Measurements from ENCODE around the gene ME2.
"Not testable (repeated sequence)": the region's sequence is repeated elsewhere in the genome, so short reads cannot be mapped to it uniquely, and the experiment has no call there.

ME2 gene

DNA sequence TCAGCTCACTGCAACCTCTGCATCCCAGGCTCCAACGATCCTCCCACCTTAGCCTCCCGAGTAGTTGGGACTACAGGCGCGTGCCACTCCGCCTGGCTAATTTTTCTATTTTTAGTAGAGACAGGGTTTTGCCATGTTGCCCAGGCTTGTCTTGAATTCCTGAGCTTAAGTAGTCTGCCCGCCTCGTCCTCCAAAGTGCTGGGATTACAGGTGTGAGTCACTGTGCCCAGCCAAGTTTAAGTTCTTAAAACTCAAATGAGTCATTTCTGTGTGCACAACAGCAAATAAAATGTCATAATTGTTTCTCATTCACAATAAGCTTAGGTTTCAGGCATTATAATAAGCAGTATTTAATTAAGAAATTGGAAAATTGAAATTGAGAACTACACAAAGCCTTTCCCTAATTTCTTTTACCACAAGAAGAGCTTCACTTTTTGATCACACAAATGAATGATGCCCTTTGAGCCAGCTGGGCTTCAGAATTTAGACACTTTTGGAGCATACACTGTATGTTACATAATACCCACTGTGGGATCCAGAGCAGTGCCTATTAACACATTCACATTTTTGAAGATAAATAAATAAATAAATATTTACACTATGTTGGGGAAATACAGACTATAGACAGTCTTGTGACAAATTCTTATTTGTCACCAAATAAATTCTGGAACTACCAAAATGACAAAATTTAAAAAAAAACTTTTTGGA, 8.6 kb upstream of the ME2 start:
- POLR2A ChIA-PET (ENCODE audit: low non-redundant PET) = interaction anchor here (0.5 kb wide), 1 partner anchor 327 kb away, joined by 3 read pairs; the partner anchor contains the start of gene MEX3C
- CTCF ChIA-PET = interaction anchor here (0.6 to 1.1 kb wide), 3 partner anchors 52 to 1978 kb away, joined by 3 to 7 read pairs (median 4); no protein-coding TSS in a partner anchor
- DNase-seq (ENCODE audit: low spot score) = peak; percentile 52
- TF ChIP-seq, protein P1, sequence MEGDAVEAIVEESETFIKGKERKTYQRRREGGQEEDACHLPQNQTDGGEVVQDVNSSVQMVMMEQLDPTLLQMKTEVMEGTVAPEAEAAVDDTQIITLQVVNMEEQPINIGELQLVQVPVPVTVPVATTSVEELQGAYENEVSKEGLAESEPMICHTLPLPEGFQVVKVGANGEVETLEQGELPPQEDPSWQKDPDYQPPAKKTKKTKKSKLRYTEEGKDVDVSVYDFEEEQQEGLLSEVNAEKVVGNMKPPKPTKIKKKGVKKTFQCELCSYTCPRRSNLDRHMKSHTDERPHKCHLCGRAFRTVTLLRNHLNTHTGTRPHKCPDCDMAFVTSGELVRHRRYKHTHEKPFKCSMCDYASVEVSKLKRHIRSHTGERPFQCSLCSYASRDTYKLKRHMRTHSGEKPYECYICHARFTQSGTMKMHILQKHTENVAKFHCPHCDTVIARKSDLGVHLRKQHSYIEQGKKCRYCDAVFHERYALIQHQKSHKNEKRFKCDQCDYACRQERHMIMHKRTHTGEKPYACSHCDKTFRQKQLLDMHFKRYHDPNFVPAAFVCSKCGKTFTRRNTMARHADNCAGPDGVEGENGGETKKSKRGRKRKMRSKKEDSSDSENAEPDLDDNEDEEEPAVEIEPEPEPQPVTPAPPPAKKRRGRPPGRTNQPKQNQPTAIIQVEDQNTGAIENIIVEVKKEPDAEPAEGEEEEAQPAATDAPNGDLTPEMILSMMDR (conservative IDR thresholded peaks at IDR 0.05; ENCODE audit: low read depth) = no peak
- H3K27ac ChIP-seq = peak overlapping the region; percentile 83

GRCh38 chr18:50871846-50872245, 7.1 kb upstream of the ME2 start:
- DNase-seq (ENCODE audit: low spot score) = no peak
- ChIA-PET CTCF (no interaction called here), POLR2A (ENCODE audit: low non-redundant PET) (no interaction called here)
- H3K27ac ChIP-seq = peak overlapping the region; percentile 76
- TF ChIP-seq, protein P1 (conservative IDR thresholded peaks at IDR 0.05; ENCODE audit: low read depth) = no peak

DNA sequence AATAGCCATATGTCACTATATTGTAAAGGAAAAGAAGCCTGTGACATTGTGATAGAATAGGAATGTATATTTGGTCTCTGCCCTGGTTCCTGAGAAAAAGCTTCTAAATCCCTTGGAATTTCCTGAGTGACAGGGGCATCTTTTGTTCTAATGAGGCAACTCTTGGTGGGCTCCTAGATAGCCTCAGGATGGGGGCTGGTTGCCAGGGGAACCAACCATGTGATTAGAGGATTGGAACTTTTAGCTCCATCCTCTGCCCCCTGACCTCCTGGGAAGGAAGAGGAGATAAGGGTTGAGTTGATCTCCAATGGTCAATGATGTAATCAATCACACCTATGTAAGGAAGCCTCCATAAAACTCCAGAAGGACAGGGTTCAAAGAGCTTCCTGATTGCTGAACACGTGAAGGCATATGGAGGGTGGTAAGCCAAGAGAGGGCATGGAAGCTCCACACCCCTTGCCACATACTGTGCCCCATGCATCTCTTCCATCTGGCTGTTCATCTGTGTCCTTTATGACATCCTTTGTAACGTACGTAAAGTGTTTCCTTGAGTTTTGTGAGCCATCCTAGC, 2.9 kb upstream of the ME2 start:
- CTCF ChIA-PET = no interaction called here
- DNase-seq (ENCODE audit: low spot score) = no peak
- no peak overlapping the region for H3K27ac ChIP-seq
- POLR2A ChIA-PET (ENCODE audit: low non-redundant PET) = no interaction called here
- TF ChIP-seq, protein P1 (conservative IDR thresholded peaks at IDR 0.05; ENCODE audit: low read depth) = no peak

DNA sequence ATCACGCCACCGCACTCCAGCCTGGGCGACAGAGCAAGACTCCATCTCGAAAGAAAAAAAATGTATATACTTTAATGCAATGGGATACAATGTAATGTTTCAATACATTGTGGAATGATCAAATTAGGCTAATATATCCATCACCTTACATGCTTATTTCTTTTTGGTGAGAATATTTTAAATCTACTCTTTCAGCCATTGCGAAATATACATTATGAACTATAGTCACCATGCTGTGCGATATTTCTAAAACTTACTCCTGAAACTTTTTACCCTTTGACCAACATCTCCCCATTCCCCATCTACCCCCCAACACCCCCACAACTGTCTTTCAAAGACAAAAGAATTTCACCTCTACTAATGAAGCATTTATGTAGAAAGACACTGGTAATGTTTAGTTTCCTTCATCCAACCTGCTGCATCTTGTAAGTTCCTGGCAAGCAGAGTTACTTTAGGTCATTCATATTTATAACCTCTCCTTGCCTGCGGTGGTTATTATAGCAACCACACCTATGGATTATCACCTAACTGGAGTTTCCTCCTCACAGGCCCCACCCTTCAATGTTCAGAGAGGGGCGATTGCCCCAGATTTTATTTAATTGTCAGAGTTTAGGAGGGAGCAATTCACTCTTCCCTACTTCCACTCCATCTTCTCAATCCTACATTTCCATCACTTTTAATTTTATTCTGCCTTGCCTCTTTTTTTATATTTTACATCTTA, 1.2 kb upstream of the ME2 start:
- TF ChIP-seq, protein P1 (conservative IDR thresholded peaks at IDR 0.05; ENCODE audit: low read depth) = no peak
- ChIA-PET POLR2A (ENCODE audit: low non-redundant PET) (no interaction called here), CTCF (no interaction called here)
- H3K27ac ChIP-seq = peak overlapping the region; percentile 98
- DNase-seq (ENCODE audit: low spot score) = peak; percentile 5

DNA sequence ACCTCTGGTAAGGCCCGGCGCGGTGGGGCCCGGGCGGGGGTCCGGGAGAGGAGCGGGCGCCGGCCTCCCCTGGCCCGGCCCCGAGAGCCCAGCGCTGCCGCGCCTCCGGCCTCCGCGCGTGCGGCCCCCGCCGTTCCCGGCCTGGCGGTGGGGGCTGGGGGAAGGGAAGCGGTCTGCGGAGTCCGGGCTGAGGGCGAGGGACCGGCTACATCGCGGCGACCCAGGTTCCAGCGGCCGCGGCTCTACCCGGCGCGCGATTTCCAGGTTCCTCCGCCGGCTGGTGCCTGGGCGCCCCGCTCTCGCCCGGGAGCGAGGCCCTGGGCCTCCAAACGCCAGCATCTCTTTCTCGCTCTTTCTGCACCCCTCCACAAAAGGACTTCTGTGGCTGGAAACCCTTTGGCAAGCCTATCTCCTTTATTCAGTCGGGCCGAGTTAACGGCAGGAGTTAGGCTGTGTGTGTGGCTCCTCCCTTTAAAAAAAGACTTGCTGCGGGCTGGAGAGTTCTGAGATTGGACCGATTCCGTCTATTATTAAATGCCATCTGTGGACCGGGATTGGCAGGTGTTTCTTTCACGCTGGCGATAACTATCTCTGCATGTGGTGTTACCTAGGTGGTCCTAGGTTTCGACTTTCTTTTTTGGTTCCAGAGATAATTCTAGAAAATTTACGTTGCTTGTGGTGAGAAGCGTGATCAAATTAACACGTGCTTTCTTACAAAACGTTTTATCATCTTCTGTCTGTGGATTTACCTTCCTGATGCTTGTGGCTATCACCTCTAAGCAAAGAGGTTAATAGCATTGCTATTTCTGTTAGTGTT, 592 bp downstream of the ME2 start:
- CTCF ChIA-PET = no interaction called here
- TF ChIP-seq, protein P1 (conservative IDR thresholded peaks at IDR 0.05; ENCODE audit: low read depth) = no peak
- peak overlapping the region; percentile 98 for H3K27ac ChIP-seq
- DNase-seq (ENCODE audit: low spot score) = peak; percentile 5
- POLR2A ChIA-PET (ENCODE audit: low non-redundant PET) = no interaction called here

- DNase-seq (ENCODE audit: low spot score) = no peak
- no peak overlapping the region for H3K27ac ChIP-seq
- POLR2A ChIA-PET (ENCODE audit: low non-redundant PET) = no interaction called here
- CTCF ChIA-PET = no interaction called here
- TF ChIP-seq, protein P1 (conservative IDR thresholded peaks at IDR 0.05; ENCODE audit: low read depth) = no peak
Measured at GRCh38 chr18:50880119-50880465, 1.2 kb downstream of the ME2 start.

GRCh38 chr18:50880944-50881343, 2.0 kb downstream of the ME2 start:
- POLR2A ChIA-PET (ENCODE audit: low non-redundant PET); H3K27ac ChIP-seq; DNase-seq (ENCODE audit: low spot score); CTCF ChIA-PET: not testable (repeated sequence)
